GM21576 (cell line): ENCODE data around the gene RIMBP3C.
"Not testable (repeated sequence)": the region's sequence is repeated elsewhere in the genome, so short reads cannot be mapped to it uniquely, and the experiment has no call there.

Experiments
- ATAC-seq: cut with Tn5 transposase; IDR thresholded peaks from one replicate; pipeline ENCODE4 v1.9.1; 2021; ENCODE audit warnings: mild to moderate bottlenecking, moderate library complexity; ENCODE audit not compliant: unreplicated experiment

Gene RIMBP3C

DNA sequence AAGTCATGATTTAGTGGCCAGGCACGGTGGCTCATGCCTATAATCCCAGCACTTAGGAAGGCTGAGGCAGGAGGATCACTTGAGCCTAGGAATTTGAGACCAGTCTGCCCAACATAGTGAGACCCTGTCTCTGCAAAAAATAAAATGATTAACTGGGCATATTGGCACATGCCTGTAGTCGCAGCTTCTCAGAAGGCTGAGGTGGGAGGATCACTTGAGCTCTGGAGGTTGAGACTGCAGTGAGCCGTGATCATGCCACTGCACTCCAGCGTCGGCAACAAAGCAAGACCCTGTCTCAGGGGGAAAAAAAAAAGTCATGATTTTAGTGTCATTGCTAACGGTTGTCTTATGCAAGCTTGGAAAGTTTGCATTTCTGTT is 28.2 kb upstream of the RIMBP3C start:
- no peak for ATAC-seq

DNA sequence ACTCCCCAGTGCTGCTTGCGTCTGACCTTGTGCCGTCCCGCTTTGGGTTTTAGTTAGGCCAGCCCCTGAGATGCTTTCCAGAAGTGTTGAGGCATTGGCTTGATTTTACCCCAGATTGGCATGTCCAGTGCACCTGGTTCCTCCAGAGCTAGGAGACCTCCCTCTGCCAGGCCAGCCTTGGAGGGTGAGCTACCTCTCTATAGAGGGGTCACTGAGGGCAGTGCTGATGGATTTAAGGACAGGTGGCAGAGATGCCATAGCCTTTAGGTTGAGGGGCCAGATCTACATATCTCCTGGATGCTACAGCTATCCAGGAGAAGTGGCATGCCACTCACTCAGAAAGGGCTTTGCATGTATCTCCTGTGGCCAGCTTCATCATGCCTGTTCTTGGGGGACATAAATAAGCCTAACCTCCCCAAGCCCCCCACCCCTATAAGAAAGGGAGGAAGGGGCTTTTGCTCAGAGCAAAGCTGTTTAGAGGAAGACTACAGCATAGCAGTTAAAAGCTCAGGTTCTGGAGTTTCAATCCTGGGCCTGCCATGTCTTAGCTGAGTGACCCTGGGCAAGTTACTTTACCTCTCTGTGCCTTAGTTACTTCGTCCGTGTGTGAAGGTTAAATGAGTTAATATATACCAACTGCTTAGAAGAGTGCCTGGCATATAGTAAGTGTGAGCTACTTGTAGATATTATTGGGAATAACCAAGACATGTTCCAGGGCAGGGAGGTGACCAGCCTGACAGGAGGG is 22.7 kb upstream of the RIMBP3C start:
- ATAC-seq, result no peak

DNA sequence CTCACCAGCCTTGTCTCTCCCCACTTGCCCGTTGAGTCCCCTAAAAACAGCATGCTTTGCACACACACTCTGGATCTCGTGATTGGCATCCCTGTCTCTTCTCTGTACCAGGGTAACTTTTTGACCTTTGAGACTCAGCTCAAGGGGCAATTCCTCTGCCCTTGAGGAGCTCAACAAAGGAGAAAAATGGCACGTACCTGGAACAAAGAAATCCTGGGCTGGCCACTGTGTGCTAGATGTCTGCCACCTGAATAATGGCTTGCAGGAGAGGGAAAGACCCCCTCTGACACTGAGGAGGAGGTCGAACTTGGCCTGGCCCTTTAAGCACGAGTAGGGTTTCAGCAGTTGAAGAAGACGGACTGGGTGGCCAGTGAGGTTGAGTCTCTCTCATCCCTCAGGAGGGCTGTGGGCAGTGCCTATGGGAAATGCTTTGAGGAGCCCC is 22.1 kb upstream of the RIMBP3C start:
- no peak for ATAC-seq

DNA sequence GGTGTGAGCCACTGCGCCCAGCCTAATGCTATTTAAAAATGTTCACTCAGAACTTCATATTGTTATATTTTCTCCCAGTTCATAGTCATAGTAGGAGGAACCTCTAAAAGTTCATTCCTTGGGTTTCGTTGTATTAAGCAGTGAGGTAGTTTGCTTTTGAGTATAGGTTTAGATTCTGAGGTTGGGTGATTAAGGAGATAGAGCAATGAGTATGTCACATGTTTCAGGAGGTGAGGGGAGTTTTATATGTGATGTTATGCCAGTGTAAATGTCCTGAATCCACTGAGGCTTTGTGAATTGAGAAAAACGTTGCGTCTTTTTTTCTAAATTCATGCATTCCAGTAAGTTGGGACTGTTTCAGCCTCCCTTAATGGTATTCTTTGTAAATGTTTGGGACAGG is 20.4 kb upstream of the RIMBP3C start:
- ATAC-seq, result no peak

DNA sequence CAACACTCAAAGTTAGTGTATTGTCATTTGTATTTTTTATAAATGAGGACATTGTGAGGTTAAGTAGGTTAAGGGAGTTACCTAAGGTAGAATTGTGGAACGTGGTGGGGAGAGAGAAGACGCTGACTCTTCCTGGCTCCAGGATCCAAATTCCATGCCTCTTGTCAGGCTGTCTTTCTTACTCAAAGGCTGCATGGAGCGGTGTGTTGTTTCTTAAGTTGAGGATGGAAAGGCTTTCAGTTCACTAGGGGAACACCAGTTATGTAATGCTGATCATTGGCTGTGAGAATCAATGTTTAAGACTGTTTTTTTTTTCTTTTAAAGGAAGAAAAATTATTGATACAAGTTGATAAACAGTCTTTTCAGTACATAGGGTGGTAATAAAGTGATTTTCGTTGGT is 19.1 kb upstream of the RIMBP3C start:
- no peak for ATAC-seq

DNA sequence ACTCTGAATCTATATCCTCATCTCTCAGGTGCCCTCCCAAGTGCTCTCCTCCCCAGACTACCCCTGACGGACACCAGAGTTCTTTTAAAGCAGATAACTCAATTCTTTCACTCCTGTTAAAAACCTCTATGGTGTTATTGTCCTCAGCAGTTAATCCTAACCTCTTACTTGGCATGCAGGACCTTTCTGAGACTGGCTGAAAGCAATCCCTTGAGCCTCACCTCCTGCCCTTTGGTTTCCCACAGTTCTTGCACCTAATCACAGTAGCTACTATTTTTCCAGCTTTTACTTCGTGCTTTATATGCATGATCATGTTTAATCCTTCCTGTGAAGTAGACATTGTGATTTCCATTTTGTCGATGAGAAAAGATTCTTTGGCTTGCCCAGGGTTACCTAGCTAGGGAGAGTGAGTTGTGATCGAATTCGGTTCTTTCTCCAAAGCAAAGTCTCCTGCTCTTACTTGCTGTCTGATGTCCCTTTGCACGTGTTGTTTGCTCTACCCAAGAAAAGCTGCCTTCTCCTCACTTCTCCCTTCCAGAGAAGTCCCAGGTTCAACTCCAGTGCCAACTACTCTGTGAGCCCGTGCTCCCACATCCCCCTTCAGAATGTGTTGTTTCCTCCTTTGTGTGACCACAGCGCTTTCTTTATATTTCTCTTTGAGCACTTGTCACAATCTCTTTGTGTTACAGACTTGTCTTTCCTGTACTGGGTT is 18.4 kb upstream of the RIMBP3C start:
- ATAC-seq, result no peak

DNA sequence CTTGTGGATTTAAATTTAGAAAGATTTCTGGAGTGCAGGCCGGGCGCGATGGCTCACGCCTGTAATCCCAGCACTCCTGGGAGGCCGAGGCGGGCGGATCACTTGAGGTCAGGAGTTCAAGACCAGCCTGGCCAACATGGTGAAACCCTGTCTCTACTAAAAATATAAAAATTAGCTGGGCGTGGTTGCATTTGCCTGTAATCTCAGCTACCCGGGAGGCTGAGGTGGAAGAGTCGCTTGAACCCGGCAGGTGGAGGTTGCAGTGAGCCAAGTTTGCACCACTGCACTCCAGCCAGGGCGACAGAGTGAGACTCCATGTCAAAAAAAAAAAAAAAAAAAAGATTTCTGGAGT is 17.8 kb upstream of the RIMBP3C start:
- ATAC-seq, result not testable (repeated sequence)

DNA sequence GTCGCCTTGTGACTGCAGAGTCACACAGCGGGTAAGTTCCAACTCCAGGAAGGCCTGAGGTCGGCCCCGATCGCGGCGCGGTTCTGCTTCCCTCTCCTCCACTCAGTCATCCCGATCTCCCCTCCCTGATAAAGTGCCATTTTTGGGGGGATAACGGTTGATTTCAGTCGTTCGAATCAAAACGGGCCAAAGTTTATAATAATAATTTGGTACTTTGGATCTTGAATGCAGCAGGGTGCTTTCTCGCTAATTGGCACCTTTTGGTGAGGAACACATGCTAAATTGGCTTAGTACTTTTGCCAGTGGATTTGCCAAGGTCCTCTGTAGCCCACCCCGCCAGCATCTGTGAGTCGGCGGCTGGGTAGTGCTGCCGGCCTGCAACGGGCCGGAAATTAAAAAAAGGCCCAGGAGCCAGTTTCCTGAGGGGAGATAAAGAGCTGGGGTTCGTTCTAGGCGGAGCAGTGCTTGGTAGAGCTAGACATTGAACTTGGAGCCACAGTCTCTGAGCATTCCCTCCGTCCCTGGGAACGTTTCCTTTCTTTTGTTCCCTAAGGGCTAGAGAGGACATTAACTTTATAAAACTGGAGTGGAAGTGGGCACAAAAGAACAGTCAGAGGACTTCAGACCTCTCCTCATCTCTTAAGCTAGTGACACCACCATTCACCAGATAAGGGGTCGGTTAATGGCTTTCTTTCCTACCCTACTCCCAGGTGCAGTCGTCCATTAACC is 17.2 kb upstream of the RIMBP3C start:
- no peak for ATAC-seq

DNA sequence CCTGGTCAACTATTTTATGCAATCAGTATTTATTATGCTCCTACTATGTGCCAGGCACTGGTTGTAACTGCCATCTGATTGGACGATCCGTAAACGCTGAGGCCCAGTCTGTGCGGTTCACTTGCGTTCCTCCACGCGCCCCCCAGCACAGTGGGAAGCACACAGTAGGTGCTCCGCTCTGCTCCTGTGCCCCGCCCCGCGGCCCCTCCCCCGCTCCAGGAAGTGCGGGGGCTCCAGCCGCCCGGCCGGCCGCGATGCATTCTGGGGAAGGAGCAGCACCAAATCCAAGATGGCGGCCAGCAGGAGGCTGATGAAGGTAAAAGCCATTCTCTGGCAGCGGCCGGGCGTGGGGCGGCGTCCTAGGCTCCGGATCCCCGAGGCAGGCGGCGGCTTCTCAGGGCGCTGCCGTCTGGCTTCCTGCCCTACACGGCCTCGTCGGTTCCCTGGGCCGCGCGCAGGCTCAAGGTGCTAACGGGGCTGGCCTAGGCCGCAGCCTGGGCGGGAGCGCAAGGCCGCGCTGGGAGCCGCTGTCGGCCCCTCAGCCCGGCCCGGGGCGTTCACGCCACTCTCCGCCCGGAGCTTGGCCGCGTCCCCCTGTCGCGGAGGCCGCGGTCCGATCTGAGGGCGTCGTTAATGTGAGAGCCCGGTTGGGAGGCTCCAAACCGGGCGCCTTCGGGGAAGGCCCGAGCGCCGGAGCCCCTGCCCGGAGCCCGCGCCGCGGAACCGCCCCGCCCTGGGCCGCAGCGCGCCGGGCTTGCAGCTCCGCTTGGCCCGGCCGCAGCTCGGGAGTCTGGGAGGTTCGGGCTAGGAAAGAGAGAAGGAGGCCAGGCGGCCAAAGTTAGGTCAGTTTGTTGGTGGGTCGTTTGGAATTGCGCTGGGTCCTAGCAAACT is 16.4 kb upstream of the RIMBP3C start, which contains the start of gene UBE2L3:
Gene UBE2L3, plus strand, starts transcription at position 259 of the 891 bp plus-strand sequence. Its CDS starts 31 bp downstream, at position 290.
- no peak for ATAC-seq

DNA sequence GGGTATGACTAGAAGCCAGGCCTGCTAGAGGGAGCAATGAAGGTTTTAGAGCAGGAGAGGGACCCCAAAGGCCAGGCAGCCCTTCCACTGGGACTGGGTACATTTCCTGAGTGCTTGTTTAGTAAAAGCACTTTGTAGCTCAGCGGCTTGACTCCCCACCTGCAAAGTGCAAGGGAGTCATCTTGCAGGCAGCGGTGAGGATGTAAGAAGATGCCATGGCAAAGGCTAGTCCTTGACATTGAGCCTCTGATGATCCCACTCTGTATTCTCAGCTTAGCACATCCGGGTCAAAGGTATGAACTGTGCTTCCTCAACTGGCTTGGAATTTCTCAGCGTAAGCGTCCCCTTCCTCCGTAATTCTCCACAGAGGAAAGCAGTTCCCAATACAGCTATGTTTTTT is 13.2 kb upstream of the RIMBP3C start:
- no peak for ATAC-seq

DNA sequence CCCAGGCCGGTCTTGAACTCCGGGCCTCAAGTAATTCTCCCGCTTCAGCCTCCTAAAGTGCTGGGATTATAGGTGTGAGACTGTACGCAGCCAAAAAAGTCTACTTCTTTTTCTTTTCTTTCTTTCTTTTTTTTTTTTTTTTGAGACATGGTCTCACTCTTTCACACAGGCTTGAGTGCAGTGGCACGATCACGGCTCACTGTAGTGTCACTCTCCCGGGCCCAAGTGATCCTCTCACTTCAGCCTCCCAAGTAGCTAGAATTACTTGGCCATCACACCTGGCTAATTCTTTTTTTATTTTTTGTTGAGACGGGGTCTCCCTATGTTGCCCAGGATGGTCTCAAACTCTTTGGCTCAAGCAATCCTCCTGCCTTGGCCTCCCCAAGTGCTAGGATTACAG is 12.7 kb upstream of the RIMBP3C start:
- no peak for ATAC-seq

DNA sequence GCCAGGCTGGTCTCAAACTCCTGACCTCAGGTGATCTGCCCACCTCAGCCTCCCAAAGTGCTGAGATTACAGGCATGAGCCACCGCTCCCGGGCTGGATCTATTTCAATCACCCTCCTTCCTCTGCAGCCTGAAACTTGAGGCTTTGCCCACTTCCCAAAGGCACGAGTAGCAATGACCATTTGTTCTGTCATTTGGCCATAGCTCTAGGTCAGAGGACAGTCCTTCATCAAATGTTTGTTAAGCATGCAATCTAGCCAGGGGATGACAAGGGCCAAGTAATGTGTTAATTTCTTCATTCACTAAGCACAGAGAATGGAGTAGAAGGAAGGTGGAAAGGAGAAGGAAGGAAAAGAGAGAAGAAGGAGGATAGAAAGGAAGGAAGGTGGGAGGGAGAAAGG is 9.4 kb upstream of the RIMBP3C start:
- not testable (repeated sequence) for ATAC-seq

DNA sequence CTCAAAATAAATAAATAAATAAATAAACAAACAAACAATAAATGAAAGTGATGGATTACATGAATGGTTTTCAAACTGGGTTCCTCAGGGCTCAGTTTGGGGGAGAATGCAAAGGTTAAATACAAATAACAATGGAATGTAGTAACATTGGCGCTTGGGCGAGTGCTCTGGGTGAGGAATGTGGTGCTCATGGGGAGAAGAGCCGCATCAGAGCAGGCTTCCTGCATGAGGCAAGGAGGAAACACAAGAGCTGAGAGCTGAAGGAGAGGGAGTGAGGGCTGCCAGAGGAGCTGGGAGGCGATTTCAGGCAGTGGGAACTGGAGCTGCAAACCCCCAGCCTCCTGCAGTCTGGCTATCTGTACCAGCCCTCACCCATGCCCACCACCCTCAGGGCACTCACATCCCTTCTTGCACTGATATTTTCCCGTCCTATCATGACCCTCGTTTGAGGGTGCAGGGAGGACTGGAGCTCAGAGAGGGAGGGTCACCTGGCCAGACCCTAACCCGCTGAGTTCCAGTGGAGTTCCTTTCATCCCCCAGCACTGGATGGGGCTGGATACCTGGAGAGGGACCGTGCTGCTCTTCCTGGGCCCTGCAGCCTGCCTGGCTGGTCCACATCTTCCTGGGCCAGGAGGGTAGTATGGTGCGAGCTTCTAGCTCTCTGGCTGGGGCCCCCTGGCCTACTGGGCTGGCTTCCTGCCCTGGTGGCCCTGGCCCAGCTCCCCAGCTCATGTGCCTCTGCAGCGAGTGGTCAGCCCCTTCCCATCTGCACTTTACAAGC is 8.3 kb upstream of the RIMBP3C start:
- ATAC-seq, result not testable (repeated sequence)

DNA sequence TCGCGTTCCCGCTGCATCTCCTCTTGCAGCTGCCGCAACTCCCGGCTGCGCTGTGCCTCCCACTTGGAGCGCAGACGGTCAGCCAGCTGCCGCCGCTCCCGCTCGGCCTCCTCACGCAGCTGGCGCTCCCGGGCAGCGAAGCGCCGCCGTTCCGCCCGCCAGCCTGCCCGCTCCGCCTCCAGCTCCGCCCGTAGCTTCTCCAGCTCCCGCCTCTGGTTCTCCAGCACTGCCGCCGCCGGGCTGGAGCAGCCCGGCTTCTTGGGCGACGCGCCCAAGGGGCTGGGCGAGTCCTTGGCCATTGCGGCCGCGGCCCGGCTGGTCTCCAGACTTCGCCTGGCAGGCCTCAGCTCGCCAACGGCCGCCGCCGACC is 598 bp downstream of the RIMBP3C start:
- ATAC-seq, result peak; percentile 22

DNA sequence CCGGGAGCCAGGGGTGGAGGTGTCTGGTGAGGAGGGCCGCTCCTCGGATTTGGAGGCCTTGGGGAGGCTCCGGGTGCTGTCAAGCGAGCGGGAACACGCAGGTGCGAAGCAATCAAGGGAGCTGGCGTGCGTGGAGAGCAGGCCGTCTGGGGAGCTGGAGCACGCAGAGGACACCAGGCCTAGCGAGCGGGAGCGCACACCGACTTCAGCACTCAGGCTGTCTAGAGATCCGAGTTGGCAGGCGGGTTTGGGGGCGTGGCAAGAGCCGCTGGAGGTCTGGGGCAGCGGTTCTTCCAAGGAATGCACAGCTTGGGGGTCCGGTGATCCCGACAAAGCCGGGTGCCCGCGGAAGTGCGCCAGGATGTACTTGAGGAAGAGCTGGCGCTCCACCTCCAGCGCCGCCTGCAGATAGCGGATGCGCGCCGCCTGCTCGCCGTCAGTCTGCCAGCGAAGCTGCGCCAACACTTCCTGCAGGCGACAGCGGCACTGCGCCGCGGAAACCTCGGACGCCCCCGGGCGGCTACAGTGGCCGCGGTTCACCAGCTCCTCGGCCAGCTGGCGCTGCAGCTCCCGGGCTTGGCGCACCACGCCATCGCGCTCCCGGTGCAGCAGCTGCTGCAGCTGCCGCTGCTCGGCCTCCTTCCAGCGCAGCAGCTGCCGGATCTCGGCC is 1.1 kb downstream of the RIMBP3C start:
- peak; percentile 62 for ATAC-seq

DNA sequence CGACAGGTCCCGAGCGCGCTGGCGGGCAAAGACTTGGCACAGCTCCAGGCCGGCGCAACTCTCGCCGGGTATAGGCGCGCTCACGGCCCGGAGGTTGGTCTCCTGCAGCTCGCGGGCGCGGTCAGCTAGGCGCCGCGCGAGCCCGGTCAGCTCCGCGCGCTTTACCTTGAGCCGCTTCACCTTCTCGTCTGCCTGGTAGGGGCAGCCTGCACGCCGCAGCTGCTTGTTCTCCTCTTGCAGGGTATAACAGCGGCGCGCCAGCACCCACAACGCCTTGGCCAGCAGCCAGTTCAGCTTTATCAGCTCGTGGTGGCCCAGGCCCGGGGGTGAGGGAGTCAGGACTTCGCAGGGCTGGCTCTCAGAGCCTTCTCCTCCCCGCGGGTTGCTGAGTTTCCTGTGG is 1.7 kb downstream of the RIMBP3C start:
- ATAC-seq, result not testable (repeated sequence)

DNA sequence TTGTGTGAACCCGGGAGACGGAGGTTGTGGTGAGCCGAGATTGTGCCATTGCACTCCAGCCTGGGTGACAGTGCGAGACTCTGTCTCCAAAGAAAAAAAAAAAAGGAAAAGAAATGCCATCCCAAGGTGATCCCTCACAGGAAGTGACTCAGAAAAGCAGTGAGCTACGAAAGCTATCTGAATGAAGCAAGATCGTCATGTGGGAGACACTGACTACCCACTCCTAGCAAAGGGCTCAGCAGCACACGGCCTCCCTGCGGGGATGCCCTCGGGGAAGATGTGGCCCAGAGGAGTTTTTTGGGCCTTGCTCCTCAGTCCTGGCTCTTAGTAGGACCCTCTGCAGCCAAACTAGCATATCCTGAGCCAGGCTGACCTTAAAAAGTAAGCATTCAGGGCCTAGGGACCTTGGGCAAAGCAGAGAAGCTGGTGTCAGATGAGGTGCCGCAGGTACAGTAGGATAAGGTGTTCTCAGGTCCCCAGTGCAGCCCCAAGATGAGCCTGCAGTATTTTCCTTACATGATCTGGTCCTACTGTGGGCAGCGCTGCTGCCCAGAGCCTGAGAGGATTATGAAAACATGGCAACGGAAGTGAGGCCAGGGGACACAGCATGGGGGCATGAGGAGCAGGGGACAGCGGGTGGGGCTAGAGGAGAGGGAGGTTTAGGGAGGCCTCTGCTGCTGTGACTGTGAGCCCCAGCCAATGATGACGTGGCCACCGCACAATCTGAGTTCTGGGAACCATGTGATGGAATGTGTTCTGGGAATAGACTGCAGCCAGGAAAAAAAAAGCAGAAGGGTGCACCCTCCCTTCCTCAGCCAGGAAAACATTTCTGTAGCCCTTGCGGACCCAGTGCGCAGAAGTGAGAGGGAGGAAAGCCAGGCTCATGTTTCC is 6.6 kb downstream of the RIMBP3C start:
- ATAC-seq, result not testable (repeated sequence)

DNA sequence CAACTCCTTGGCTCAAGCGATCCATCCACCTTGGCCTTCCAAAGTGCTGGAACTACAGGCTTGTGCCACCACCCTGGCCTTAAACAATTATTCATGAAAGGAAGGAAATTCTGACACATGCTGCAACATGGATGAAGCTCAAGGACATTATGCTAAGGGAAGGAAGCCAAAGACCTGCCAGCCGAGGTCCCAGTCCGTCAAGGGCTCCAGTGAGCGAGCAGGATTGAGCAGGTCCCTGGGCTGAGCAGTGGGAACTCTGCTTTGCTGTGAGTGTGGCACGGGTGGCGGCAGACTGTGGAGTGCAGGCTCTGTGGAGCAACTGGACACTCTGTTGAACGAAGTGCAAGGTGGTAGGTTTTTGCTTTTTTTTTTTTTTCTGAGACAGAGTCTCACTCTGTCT is 11.4 kb downstream of the RIMBP3C start:
- ATAC-seq, result not testable (repeated sequence)
